NB4 (cell line): Measurements from ENCODE around the gene KCNQ5.

Source experiments
- CTCF ChIP-seq: IDR thresholded peaks from one replicate; pipeline ENCODE4 v1.5.1; 2012; ENCODE audit warnings: low read depth, low read length
- MAX ChIP-seq: IDR thresholded peaks from 2 replicates; pipeline ENCODE4 v1.6.1; 2011; ENCODE audit warnings: low read depth, low read length
- MYC ChIP-seq: IDR thresholded peaks from 2 replicates; pipeline ENCODE4 v1.6.1; 2011; ENCODE audit warnings: low read depth, low read length
- POLR2A ChIP-seq: IDR thresholded peaks from 2 replicates; pipeline ENCODE4 v1.6.1; 2011; ENCODE audit warnings: mild to moderate bottlenecking; ENCODE audit not compliant: insufficient read length; ENCODE audit errors: extremely low read depth

- no peak for TF ChIP-seq CTCF
- no peak for TF ChIP-seq POLR2A
- no peak for TF ChIP-seq MAX
- no peak for TF ChIP-seq MYC
Observed at GRCh38 chr6:72787391-72788031, 165.6 kb downstream of the KCNQ5 start.
